KMS-11 (cell line): ENCODE results near the gene UBE2A.

ENCODE experiments used
- H2AFZ ChIP-seq: fragments of 200-600 bp; sonication (generic); 2 replicates; pipeline ENCODE4 v1.6.1; 2016; ENCODE audit warnings: antibody characterized with exemption, mixed run types, low read depth
- H3K27ac ChIP-seq: fragments of 200-600 bp; sonication (generic); 2 replicates; pipeline ENCODE4 v1.6.1; 2016; ENCODE audit warnings: mild to moderate bottlenecking, mixed run types
- H3K27me3 ChIP-seq: fragments of 200-600 bp; sonication (generic); 2 replicates; pipeline ENCODE4 v1.6.1; 2017; ENCODE audit warnings: mild to moderate bottlenecking, low read depth, mixed run types, moderate library complexity; ENCODE audit not compliant: insufficient read depth
- H3K36me3 ChIP-seq: fragments of 200-600 bp; sonication (generic); 2 replicates; pipeline ENCODE4 v1.6.1; 2017; ENCODE audit warnings: mild to moderate bottlenecking, mixed run types; ENCODE audit not compliant: insufficient read depth
- H3K4me1 ChIP-seq: fragments of 200-600 bp; sonication (generic); 2 replicates; pipeline ENCODE4 v1.6.1; 2016; ENCODE audit warnings: mild to moderate bottlenecking, low read depth, mixed run types; ENCODE audit not compliant: poor library complexity, severe bottlenecking
- H3K4me2 ChIP-seq: fragments of 200-600 bp; sonication (generic); 2 replicates; pipeline ENCODE4 v1.7.0; 2016; ENCODE audit warnings: mild to moderate bottlenecking, mixed run types
- H3K4me3 ChIP-seq: fragments of 200-600 bp; sonication (generic); IDR thresholded peaks from 2 replicates; pipeline ENCODE4 v1.6.1; 2017; ENCODE audit warnings: low read depth, low read length, mixed read lengths; ENCODE audit not compliant: insufficient read depth
- H3K79me2 ChIP-seq: fragments of 200-600 bp; sonication (generic); 2 replicates; pipeline ENCODE4 v1.6.1; 2016; ENCODE audit warnings: low read depth, mixed run types; ENCODE audit not compliant: insufficient read depth
- H3K9ac ChIP-seq: fragments of 200-600 bp; sonication (generic); 2 replicates; pipeline ENCODE4 v1.6.1; 2016; ENCODE audit warnings: mild to moderate bottlenecking, mixed run types
- H4K20me1 ChIP-seq: fragments of 200-600 bp; sonication (generic); 2 replicates; pipeline ENCODE4 v1.6.1; 2016; ENCODE audit warnings: mild to moderate bottlenecking, mixed run types; ENCODE audit not compliant: insufficient read depth
- CTCF ChIP-seq: fragments of 200-600 bp; sonication (generic); conservative IDR thresholded peaks from 2 replicates; pipeline ENCODE4 v1.6.1; 2017; ENCODE audit warnings: low read depth, mild to moderate bottlenecking, antibody characterized with exemption, low read length, moderate library complexity, mixed read lengths

Gene UBE2A

GRCh38 chrX:119624951-119625668 is 50.7 kb downstream of the UBE2A start:
- H4K20me1 ChIP-seq, result no peaks in the 10 kb centered on the region
- H2AFZ ChIP-seq, result no peak overlapping the region
- no peaks in the 10 kb centered on the region for H3K79me2 ChIP-seq
- peak overlapping the region; percentile 68 for H3K4me2 ChIP-seq
- H3K9ac ChIP-seq, result peak overlapping the region; percentile 43; the same call in 1 of the 2 replicates
- no peak for TF ChIP-seq CTCF
- no peaks in the 10 kb centered on the region for H3K36me3 ChIP-seq
- H3K4me1 ChIP-seq, result peaks cover 88% of the 10 kb centered on the region
- H3K27ac ChIP-seq, result peak overlapping the region; percentile 87
- no peaks in the 10 kb centered on the region for H3K27me3 ChIP-seq
- H3K4me3 ChIP-seq, result no peak overlapping the region

GRCh38 chrX:119625843-119626242 is 51.5 kb downstream of the UBE2A start:
- Histone ChIP-seq H2AFZ (no peak overlapping the region), H3K79me2 (no peaks in the 10 kb centered on the region), H4K20me1 (no peaks in the 10 kb centered on the region), H3K4me3 (no peak overlapping the region), H3K4me1 (peaks cover 96% of the 10 kb centered on the region), H3K36me3 (no peaks in the 10 kb centered on the region), H3K9ac (peak overlapping the region; percentile 43; the same call in 1 of the 2 replicates), H3K27me3 (no peaks in the 10 kb centered on the region), H3K4me2 (peak overlapping the region; percentile 68), H3K27ac (peak overlapping the region; percentile 87)
- no peak for TF ChIP-seq CTCF
